Islet of Langerhans (tissue), 1 donor: ENCODE data around the gene ZFP28.

ENCODE experiments used
- FAIRE-seq: peaks from one replicate; lab custom pipeline; 2011; peaks lifted over from hg19 to GRCh38; lab: Jason Lieb, UNC

ZFP28 gene

DNA sequence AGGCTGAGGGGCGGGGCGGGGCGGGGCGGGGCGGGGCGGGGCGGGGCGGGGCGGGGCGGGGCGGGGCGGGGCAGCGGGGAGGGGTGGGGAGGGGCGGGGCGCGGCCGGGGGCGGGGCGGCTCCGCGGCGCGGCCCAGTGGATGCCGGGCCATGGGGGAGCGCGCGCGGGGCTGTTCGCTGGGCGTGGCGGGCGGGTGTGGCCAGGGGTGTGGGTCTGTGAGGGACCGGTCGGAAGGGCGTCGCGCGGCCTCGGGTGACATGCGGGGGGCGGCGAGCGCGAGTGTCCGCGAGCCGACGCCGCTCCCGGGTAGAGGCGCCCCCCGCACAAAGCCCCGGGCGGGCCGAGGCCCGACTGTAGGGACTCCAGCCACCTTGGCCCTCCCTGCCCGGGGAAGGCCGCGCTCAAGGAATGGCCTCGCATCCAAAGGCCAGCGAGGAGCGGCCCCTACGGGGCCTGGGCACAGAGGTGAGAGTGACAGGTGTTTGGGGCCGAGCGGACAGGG, at the start of gene ZFP28:
Gene ZFP28 (plus strand): TSS at position 188 of the 503 bp plus-strand sequence. CDS start 71 bp downstream, at position 259.
- no peak for FAIRE-seq

DNA sequence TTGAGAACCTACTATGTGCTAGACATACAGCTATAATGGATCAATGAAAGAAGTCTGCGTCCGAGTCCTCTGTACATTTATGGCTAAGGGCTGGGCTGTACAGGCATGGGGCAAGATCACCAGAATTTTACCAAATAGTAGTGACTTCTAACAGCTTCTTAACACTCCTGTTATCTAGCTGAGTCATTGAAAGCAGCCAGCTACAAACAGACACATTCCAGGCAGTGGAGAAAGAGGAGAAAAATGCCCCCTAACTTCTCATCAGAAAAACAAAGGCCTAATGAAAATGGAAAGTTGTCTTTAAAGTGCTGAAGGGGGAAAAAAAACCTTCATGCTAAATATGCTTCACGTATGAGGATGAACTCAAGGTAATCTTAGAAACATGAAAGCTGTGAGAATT, 47.3 kb upstream of the ZFP28 start:
- FAIRE-seq: no peak

- no peak for FAIRE-seq
Observed at GRCh38 chr19:56504581-56504980, 34.2 kb upstream of the ZFP28 start.

GRCh38 chr19:56507446-56508289, 31.1 kb upstream of the ZFP28 start, which contains the start of gene ZNF471:
Gene ZNF471, plus strand, starts transcription at chr19:56507855. Its CDS starts 3,717 bp downstream, at chr19:56511572.
- FAIRE-seq: peak; percentile 97

GRCh38 chr19:56508290-56508778, 30.4 kb upstream of the ZFP28 start:
- no peak for FAIRE-seq

- FAIRE-seq: no peak
Observed at GRCh38 chr19:56525214-56525860, 13.4 kb upstream of the ZFP28 start.

GRCh38 chr19:56537442-56537841, 1.3 kb upstream of the ZFP28 start:
- no peak for FAIRE-seq

- no peak for FAIRE-seq
Observed at GRCh38 chr19:56538254-56538760, 441 bp upstream of the ZFP28 start.

DNA sequence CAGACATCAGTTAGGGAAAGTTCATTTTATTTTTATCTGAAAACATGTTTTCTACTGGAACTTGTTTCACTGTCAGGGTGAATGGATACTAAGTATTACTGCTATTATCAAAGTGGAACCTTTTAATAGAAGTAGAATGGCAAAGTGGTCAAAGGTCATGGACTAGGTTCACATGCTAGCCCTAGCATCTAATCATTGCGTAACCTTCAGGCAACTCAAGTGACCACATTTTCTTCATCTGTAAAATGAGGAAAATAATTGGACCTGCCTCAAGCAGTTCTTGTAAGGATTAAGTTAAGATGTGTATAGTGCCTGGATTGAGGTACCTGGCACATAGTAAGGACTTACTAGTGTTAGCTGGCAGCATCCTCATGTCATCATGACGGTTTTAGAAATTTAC, 5.0 kb downstream of the ZFP28 start:
- no peak for FAIRE-seq

GRCh38 chr19:56547535-56547934, 8.8 kb downstream of the ZFP28 start:
- no peak for FAIRE-seq

GRCh38 chr19:56554272-56554869, 15.6 kb downstream of the ZFP28 start:
- FAIRE-seq: no peak

DNA sequence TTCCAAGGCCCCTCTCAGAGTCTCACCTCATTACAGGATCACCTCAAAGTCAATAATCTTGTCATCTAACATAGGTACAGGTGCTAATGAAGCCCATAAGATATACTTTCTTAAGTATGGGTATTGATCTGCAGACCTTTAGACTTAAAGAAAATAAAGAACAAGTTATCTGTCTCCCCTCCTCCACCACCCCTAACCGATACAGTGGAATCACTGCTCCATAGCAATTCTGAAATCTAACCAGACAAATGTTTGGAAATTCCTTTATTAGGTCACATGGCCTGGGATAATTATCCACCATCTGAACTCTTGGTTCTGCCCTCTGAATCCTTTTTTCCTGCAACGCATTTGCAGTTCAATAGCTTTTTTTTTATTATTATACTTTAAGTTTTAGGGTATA, 24.0 kb downstream of the ZFP28 start:
- no peak for FAIRE-seq

DNA sequence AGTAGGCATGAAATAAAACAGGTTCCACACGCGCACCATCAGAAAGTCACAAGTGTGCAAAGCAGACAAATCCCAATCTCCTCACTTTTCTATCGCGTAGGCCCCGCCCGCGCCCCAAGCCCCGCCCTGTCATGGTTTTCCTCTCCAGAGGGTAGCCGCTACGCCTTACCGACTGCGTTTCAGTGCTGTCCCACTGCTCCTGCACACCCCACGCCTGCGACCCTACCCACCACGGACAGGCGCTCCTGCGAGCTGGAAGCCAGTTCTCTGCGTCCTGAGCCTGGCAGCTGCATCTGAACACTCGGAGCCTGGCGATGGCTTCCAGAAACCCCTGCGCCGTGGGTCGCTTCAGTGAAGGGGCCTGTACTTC, 28.1 kb downstream of the ZFP28 start:
- FAIRE-seq: no peak

DNA sequence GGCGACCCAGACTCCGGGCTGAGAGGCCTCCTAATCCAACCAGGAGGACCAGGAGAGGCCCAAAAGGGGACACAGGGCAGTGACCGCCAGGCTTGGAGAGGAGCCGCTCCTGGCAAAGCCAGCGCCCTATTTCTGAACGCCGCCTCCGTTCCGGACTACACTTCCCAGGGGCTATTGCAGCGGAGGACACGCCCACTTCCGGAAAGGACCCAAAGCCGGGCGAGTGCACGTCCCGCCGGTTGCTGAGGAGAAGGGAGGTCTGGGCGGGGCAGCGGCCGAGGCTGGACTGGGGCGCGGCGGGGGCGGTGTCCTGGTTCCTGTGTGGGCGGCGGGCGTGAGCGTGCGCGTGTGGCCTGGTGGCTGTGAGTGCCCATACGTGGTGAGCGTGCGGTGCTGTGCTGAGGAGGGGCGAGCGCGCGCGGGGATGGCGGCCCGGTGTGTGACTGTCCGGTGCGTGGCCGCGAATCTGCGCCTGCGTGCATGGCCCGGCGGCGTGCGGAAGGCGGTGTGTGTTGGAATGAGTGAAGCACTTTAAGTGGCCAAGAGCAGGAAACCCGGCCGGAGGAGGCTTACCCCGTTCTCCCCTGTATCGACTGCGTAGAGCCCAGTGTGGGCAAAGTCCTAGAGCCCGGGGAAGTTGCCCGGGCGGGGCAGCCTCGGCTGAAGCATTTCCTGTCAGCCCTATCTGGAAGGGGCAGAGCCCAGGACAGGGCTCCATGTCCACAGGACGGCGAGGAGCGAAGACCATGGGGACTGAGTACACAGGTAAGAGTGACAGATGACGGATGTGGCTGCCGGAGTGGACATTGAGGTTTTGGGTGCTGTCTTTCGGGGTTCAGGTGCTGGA, 28.7 kb downstream of the ZFP28 start, which contains the start of gene ZNF470:
Gene ZNF470 (plus strand): TSS at position 195 of the 847 bp plus-strand sequence. CDS start 2,844 bp downstream, outside the sequence.
- no peak for FAIRE-seq

DNA sequence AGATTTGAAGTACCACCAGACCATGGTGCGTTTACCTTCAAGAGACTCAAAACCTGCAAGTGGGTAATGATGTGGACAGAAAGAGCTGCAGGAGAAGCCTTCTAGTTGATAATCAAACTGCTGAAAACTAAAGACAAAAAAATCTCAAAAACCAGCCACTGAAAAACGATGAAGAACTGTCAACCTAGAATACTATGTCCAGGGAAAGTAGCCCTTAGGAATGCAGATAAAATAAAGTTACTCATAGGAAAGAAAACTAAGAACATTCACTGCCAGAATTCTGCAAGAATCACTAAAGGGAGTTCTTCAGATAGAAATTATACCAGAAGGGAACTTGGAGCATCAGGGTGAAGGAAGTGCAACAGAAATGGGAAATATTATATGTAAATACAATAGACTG, 33.8 kb downstream of the ZFP28 start:
- no peak for FAIRE-seq

- FAIRE-seq: no peak
Observed at GRCh38 chr19:56573914-56574313, 35.2 kb downstream of the ZFP28 start.

DNA sequence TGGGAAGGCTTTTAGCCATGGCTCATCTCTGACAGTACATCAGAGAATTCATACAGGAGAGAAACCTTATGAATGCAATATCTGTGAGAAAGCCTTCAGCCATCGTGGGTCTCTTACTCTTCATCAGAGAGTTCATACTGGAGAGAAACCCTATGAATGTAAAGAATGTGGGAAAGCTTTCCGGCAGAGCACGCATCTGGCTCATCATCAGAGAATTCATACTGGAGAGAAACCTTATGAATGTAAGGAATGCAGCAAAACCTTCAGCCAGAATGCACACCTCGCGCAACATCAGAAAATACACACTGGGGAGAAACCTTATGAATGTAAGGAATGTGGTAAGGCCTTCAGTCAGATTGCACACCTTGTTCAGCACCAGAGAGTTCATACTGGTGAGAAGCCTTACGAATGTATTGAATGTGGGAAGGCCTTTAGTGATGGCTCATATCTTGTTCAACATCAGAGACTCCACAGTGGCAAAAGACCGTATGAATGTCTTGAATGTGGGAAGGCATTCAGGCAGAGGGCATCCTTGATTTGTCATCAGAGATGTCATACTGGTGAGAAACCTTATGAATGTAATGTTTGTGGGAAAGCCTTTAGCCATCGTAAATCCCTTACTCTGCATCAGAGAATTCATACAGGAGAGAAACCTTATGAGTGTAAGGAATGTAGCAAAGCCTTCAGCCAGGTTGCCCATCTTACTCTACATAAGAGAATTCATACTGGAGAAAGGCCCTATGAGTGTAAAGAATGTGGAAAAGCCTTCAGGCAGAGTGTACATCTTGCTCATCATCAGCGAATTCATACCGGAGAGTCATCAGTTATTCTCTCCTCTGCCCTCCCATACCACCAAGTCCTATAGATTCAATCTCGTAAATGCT, 39.2 kb downstream of the ZFP28 start:
- FAIRE-seq: no peak

DNA sequence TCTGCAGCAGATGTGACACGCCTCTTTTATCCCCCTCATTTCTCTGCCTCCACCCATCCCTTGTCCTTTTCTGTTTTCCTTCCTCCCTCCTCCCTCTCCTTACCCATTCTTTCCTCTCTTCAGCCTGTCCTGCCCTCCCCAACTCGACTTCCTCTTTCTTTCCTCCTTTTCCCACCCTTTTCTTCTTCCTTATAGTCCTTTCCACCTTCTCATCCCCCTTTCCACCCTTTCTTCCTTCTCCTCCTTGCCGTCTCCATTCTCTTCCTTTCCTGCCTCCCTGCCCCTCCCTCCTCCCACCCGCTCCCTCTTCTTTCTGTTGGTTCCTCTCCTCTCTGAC, 55.7 kb downstream of the ZFP28 start:
- no peak for FAIRE-seq

DNA sequence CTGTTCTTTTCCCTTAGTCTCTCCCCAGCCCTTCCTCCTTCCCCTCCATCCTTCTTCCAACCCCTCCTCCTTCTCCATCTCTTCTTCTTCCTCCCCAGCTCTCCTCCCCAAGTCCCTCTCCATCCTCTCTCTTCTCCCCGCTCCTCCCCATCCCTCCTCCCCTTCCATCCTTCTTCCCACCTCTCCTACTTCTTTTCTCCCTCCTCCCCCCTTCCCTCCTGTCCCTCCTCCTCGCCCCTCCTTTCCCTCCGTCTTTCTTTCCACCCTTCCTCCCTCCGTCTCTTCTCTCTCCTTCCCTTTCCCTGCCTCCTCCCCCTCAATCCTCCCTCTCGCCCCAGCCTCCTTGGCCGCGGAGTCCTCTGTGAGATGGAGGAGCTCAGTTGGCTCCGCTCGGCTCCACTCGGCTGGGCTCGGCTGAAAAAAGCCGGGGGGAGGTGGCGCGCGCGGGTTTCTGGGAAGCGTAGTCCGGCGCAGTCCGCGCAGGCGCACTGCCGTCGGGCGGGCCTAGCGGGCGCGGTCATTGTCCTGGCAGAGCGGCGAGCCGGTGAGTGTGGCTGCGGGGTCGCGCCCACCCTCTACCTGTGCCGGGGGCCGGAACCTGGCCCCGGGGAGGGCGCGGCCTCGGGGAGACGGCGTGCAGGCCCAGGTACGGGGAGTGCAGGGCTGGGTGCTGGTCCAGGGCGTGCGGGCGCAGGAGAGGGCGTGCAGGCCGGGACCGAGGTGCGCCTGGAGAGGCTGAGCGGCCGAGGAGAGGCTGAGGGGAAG, 56.2 kb downstream of the ZFP28 start, which contains the start of gene ZNF71:
Gene ZNF71 (plus strand): TSS at position 520 of the 765 bp plus-strand sequence. CDS start 6,257 bp downstream, outside the sequence.
- no peak for FAIRE-seq

DNA sequence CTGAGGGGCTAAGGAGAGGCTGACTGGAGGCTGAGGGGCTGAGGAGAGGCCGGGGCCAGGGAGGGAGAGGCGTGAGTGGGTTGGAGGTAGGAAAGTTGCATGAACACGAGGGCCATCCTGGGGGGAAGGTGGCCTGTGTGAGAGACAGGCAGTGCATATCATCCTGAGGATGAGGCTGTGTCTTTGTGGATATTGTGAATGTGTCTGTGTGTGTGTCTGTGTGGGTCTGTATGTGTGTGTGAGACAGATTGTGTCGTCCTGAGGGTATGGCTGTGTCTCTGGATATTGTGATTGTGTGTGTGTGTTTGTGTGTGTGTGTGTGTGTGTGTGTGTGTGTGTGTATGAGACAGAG, 56.8 kb downstream of the ZFP28 start:
- FAIRE-seq: no peak
